ENCODE results near the gene MYO5B. TPM values are rescaled to one million over a fixed set of nuclear protein-coding genes. Genes with fewer than 3 reads are reported as not detected.

MYO5B gene
- polyA plus RNA-seq, 1 donor (not counting 4 experiments of a cell fraction or from before 2014, with no cell fraction given), result 6.8 TPM

GRCh38 chr18:50193796-50194630 is 934 bp downstream of the MYO5B start:
- Histone ChIP-seq H2AFZ (ENCODE audit: control insufficient read depth, low read length) (no peak overlapping the region), H3K4me3 (ENCODE audit: control insufficient read depth in 2 of 3, extremely low read depth in 1 of 3, insufficient read depth in 2 of 3, low read depth in 1 of 3, low read length in 3 of 3) (peak overlapping the region; percentile 49 to 66 (median 49)), H3K9me1 (ENCODE audit: control insufficient read depth, extremely low read depth, insufficient read depth, low read length) (no peaks in the 10 kb centered on the region), H3K4me1 (ENCODE audit: control insufficient read depth, extremely low read depth, insufficient read depth, low read length) (peaks cover 7% of the 10 kb centered on the region), H3K9ac (ENCODE audit: control insufficient read depth, extremely low read depth, insufficient read depth, low read length) (peak overlapping the region; percentile 37), H3K79me2 (ENCODE audit: control insufficient read depth, insufficient read depth, low read length) (no peaks in the 10 kb centered on the region), H3K27me3 (ENCODE audit: control insufficient read depth, extremely low read depth, insufficient read depth, low read length) (peaks cover 47% of the 10 kb centered on the region), H3K27ac (ENCODE audit: control insufficient read depth, insufficient read depth, low read length) (no peak overlapping the region), H3K9me3 (ENCODE audit: control insufficient read depth, low read depth, low read length) (no peaks in the 10 kb centered on the region), H3K36me3 (ENCODE audit: control insufficient read depth in 2 of 2, extremely low read depth in 1 of 2, insufficient read depth in 2 of 2, low read length in 2 of 2) (no peaks in the 10 kb centered on the region), H3K4me2 (ENCODE audit: control insufficient read depth, extremely low read depth, insufficient read depth, low read depth, low read length) (peak overlapping the region; percentile 75), H4K20me1 (ENCODE audit: control insufficient read depth, extremely low read depth, insufficient read depth, low read length) (no peaks in the 10 kb centered on the region)
- dilution Hi-C loops (cut with MboI; ENCODE audit: extremely low pct_ligation_motif_present, low sequenced_read_pairs), result no loop called here
- TF ChIP-seq CTCF (optimal IDR thresholded peaks at IDR 0.05 in 1 of 3, IDR thresholded peaks at IDR 0.05 in 1 of 3, conservative IDR thresholded peaks at IDR 0.05 in 1 of 3; ENCODE audit: extremely low read depth in 1 of 3, insufficient read depth in 2 of 3, low read length in 3 of 3), result no peak
- peak; percentile 83 for TF ChIP-seq EZH2 (IDR thresholded peaks at IDR 0.05; ENCODE audit: low read length)
- FAIRE-seq (no peak), DNase-seq (ENCODE audit: low read depth, low spot score) (no peak)

GRCh38 chr18:50192995-50193795 is 1.8 kb downstream of the MYO5B start:
- Histone ChIP-seq H3K36me3 (ENCODE audit: control insufficient read depth in 2 of 2, extremely low read depth in 1 of 2, insufficient read depth in 2 of 2, low read length in 2 of 2) (no peaks in the 10 kb centered on the region), H3K9me3 (ENCODE audit: control insufficient read depth, low read depth, low read length) (no peaks in the 10 kb centered on the region), H3K9ac (ENCODE audit: control insufficient read depth, extremely low read depth, insufficient read depth, low read length) (no peak overlapping the region), H3K9me1 (ENCODE audit: control insufficient read depth, extremely low read depth, insufficient read depth, low read length) (no peaks in the 10 kb centered on the region), H2AFZ (ENCODE audit: control insufficient read depth, low read length) (no peak overlapping the region), H3K27ac (ENCODE audit: control insufficient read depth, insufficient read depth, low read length) (no peak overlapping the region), H3K4me2 (ENCODE audit: control insufficient read depth, extremely low read depth, insufficient read depth, low read depth, low read length) (peak overlapping the region; percentile 27), H3K79me2 (ENCODE audit: control insufficient read depth, insufficient read depth, low read length) (no peaks in the 10 kb centered on the region), H4K20me1 (ENCODE audit: control insufficient read depth, extremely low read depth, insufficient read depth, low read length) (no peaks in the 10 kb centered on the region), H3K27me3 (ENCODE audit: control insufficient read depth, extremely low read depth, insufficient read depth, low read length) (peaks cover 47% of the 10 kb centered on the region), H3K4me1 (ENCODE audit: control insufficient read depth, extremely low read depth, insufficient read depth, low read length) (peaks cover 7% of the 10 kb centered on the region), H3K4me3 (ENCODE audit: control insufficient read depth in 2 of 3, extremely low read depth in 1 of 3, insufficient read depth in 2 of 3, low read depth in 1 of 3, low read length in 3 of 3) (peak overlapping the region in 2 of 3 experiments; percentile 11 to 49)
- dilution Hi-C loops (cut with MboI; ENCODE audit: extremely low pct_ligation_motif_present, low sequenced_read_pairs), result no loop called here
- FAIRE-seq (no peak), DNase-seq (ENCODE audit: low read depth, low spot score) (no peak)
- TF ChIP-seq EZH2 (IDR thresholded peaks at IDR 0.05; ENCODE audit: low read length) (peak; percentile 65), CTCF (optimal IDR thresholded peaks at IDR 0.05 in 1 of 3, IDR thresholded peaks at IDR 0.05 in 1 of 3, conservative IDR thresholded peaks at IDR 0.05 in 1 of 3; ENCODE audit: extremely low read depth in 1 of 3, insufficient read depth in 2 of 3, low read length in 3 of 3) (no peak)

Measured in keratinocyte (primary cell).